Measurements from ENCODE around the gene BOLA2B. TPM values are rescaled to one million over a fixed set of nuclear protein-coding genes. Genes with fewer than 3 reads are reported as not detected.
A peak's percentile ranks its signal among the peaks of the same experiment; 100 is the strongest.
"Not testable (repeated sequence)": the region's sequence is repeated elsewhere in the genome, so short reads cannot be mapped to it uniquely, and the experiment has no call there.

BOLA2B gene
- 10 to 100 TPM; 14.1 to 35.4 (median 23.4) TPM for polyA plus RNA-seq (ENCODE audit: insufficient read length in 10 of 10)
- long read RNA-seq, donor 1, transcript BOLA2B-201 (3 exons, 1,012 nt): major isoform, 24 of 25 reads
- long read RNA-seq, donor 1, partial matches to known transcripts: 0 of 25 reads
- long read RNA-seq, donor 1, other reads (novel, unspliced or antisense): 0 of 25 reads
- long read RNA-seq, donor 2, transcript BOLA2B-201 (3 exons, 1,012 nt): major isoform, 11 of 12 reads
- long read RNA-seq, donor 2, partial matches to known transcripts: 0 of 12 reads
- long read RNA-seq, donor 2, other reads (novel, unspliced or antisense): 0 of 12 reads
- long read RNA-seq, donor 3: 0 reads
- long read RNA-seq, donor 4, partial matches to known transcripts: 0 of 6 reads
- long read RNA-seq, donor 4, other reads (novel, unspliced or antisense): 0 of 6 reads
- long read RNA-seq, donor 5, transcript BOLA2B-201 (3 exons, 1,012 nt): major isoform, 24 of 32 reads
- long read RNA-seq, donor 5, partial matches to known transcripts: 0 of 32 reads
- long read RNA-seq, donor 5, other reads (novel, unspliced or antisense): 0 of 32 reads
- long read RNA-seq, donor 6, transcript BOLA2B-201 (3 exons, 1,012 nt): major isoform, 17 of 19 reads
- long read RNA-seq, donor 6, partial matches to known transcripts: 0 of 19 reads
- long read RNA-seq, donor 6, other reads (novel, unspliced or antisense): 0 of 19 reads
- long read RNA-seq, donor 7, transcript BOLA2B-201 (3 exons, 1,012 nt): major isoform, 10 of 10 reads
- long read RNA-seq, donor 7, partial matches to known transcripts: 0 of 10 reads
- long read RNA-seq, donor 7, other reads (novel, unspliced or antisense): 0 of 10 reads
- long read RNA-seq, donor 8, transcript BOLA2B-201 (3 exons, 1,012 nt): major isoform, 12 of 13 reads
- long read RNA-seq, donor 8, partial matches to known transcripts: 0 of 13 reads
- long read RNA-seq, donor 8, other reads (novel, unspliced or antisense): 0 of 13 reads
- long read RNA-seq, donor 9, partial matches to known transcripts: 0 of 1 reads
- long read RNA-seq, donor 9, other reads (novel, unspliced or antisense): 0 of 1 reads

GRCh38 chr16:30193615-30194014 lies at the start of gene BOLA2B, which contains the start of gene SLX1A:
Gene BOLA2B (minus strand): TSS chr16:30193666. CDS start chr16:30193595, 71 bp downstream.
Gene SLX1A (plus strand): TSS chr16:30193875. CDS start chr16:30194085, 210 bp downstream.
- not testable (repeated sequence) for DNase-seq

- DNase-seq: not testable (repeated sequence)
Measured at GRCh38 chr16:30217082-30217481, 23.6 kb upstream of the BOLA2B start.

- not testable (repeated sequence) for DNase-seq
Measured at GRCh38 chr16:30211414-30211813, 17.9 kb upstream of the BOLA2B start.

- not testable (repeated sequence) for DNase-seq
Measured at GRCh38 chr16:30209032-30209431, 15.6 kb upstream of the BOLA2B start.

- not testable (repeated sequence) for DNase-seq
Measured at GRCh38 chr16:30207063-30207704, 13.7 kb upstream of the BOLA2B start.

- DNase-seq: not testable (repeated sequence)
Measured at GRCh38 chr16:30206252-30206651, 12.8 kb upstream of the BOLA2B start.

GRCh38 chr16:30205541-30206236 lies 12.2 kb upstream of the BOLA2B start:
- DNase-seq: not testable (repeated sequence)

- not testable (repeated sequence) for DNase-seq
Measured at GRCh38 chr16:30199608-30200343, 6.3 kb upstream of the BOLA2B start.

- DNase-seq: not testable (repeated sequence)
Measured at GRCh38 chr16:30199049-30199448, 5.6 kb upstream of the BOLA2B start, which contains the start of gene SULT1A3. Gene SULT1A3 (plus strand): TSS chr16:30199255. CDS start chr16:30200729, 1,474 bp downstream.

- DNase-seq: not testable (repeated sequence)
Measured at GRCh38 chr16:30197001-30197400, 3.5 kb upstream of the BOLA2B start.

GRCh38 chr16:30194172-30194925 lies 883 bp upstream of the BOLA2B start:
- not testable (repeated sequence) for DNase-seq

- not testable (repeated sequence) for DNase-seq
Measured at GRCh38 chr16:30193098-30193497, 368 bp downstream of the BOLA2B start.

- not testable (repeated sequence) for DNase-seq
Measured at GRCh38 chr16:30191158-30191557, 2.3 kb downstream of the BOLA2B start.

- DNase-seq: no peak
Measured at GRCh38 chr16:30187971-30188561, 5.4 kb downstream of the BOLA2B start.

GRCh38 chr16:30187556-30187865 lies 6.0 kb downstream of the BOLA2B start:
- DNase-seq: no peak

GRCh38 chr16:30186782-30187555 lies 6.5 kb downstream of the BOLA2B start:
- DNase-seq: peak in 1 of 3 donors; percentile 42

GRCh38 chr16:30186444-30186781 lies 7.1 kb downstream of the BOLA2B start:
- no peak for DNase-seq

All from muscle of back (tissue), 13 donors.